M059J (cell line): ENCODE data around the gene MED9. TPM values are rescaled to one million over a fixed set of nuclear protein-coding genes. Genes with fewer than 3 reads are reported as not detected.
"Not testable (repeated sequence)": the region's sequence is repeated elsewhere in the genome, so short reads cannot be mapped to it uniquely, and the experiment has no call there.

Source experiments
- DNase-seq: peaks from one replicate; pipeline ENCODE4 v3.0.0-alpha.2; 2012; ENCODE audit warnings: low read depth
- total RNA-seq: library from RNA; depleted of rRNA; stranded (reverse); fragments of >200 nt; shearing (Covaris generic); gene quantifications from 2 replicates; pipeline ENCODE4 v1.2.3, GENCODE V29; 2014

The MED9 gene
- total RNA-seq, 1 experiment from 2014 or later, result 20.8 TPM

- not testable (repeated sequence) for DNase-seq
These were observed 22.1 kb upstream of the MED9 start for GRCh38 chr17:17454700-17455099.

- no peak for DNase-seq
These were observed 21.6 kb upstream of the MED9 start for GRCh38 chr17:17455173-17455572.

GRCh38 chr17:17456251-17456650, 20.5 kb upstream of the MED9 start:
- no peak for DNase-seq

- DNase-seq, result no peak
These were observed 19.1 kb upstream of the MED9 start for GRCh38 chr17:17457680-17458079.

- no peak for DNase-seq
These were observed 16.8 kb upstream of the MED9 start for GRCh38 chr17:17460038-17460437.

GRCh38 chr17:17462048-17462824, 14.6 kb upstream of the MED9 start:
- DNase-seq, result no peak

- no peak for DNase-seq
These were observed 13.0 kb upstream of the MED9 start for GRCh38 chr17:17463821-17464220.

- not testable (repeated sequence) for DNase-seq
These were observed 10.9 kb upstream of the MED9 start for GRCh38 chr17:17465878-17466277.

- DNase-seq, result no peak
These were observed 10.3 kb upstream of the MED9 start for GRCh38 chr17:17466511-17466910.

- DNase-seq, result no peak
These were observed 9.8 kb upstream of the MED9 start for GRCh38 chr17:17467016-17467415.

GRCh38 chr17:17467720-17468119, 9.1 kb upstream of the MED9 start:
- peak; percentile 62 for DNase-seq

GRCh38 chr17:17468217-17469010, 8.4 kb upstream of the MED9 start:
- DNase-seq, result no peak

GRCh38 chr17:17469358-17469757, 7.4 kb upstream of the MED9 start:
- no peak for DNase-seq

GRCh38 chr17:17469996-17470395, 6.8 kb upstream of the MED9 start:
- no peak for DNase-seq

- no peak for DNase-seq
These were observed 4.4 kb upstream of the MED9 start for GRCh38 chr17:17472333-17472920.

GRCh38 chr17:17474341-17474740, 2.5 kb upstream of the MED9 start:
- DNase-seq, result peak; percentile 5

- DNase-seq, result no peak
These were observed 2.4 kb downstream of the MED9 start for GRCh38 chr17:17479209-17479608.

GRCh38 chr17:17480593-17481148, 3.9 kb downstream of the MED9 start:
- DNase-seq, result no peak

GRCh38 chr17:17481860-17482259, 5.1 kb downstream of the MED9 start:
- DNase-seq, result no peak

GRCh38 chr17:17484451-17484899, 7.7 kb downstream of the MED9 start:
- DNase-seq, result no peak

- no peak for DNase-seq
These were observed 8.6 kb downstream of the MED9 start for GRCh38 chr17:17485420-17485819.

GRCh38 chr17:17486416-17486815, 9.6 kb downstream of the MED9 start:
- DNase-seq, result not testable (repeated sequence)
